GM12878 (cell line): ENCODE results near the gene NAALADL2. TPM values are rescaled to one million over a fixed set of nuclear protein-coding genes. Genes with fewer than 3 reads are reported as not detected.

Source experiments
- ATF7 ChIP-seq: fragments of 450-650 bp; IDR thresholded peaks from 2 replicates; pipeline ENCODE4 v1.6.1; 2016; ENCODE audit warnings: low read depth, mild to moderate bottlenecking
- CEBPZ ChIP-seq: fragments of 150-350 bp; IDR thresholded peaks from 2 replicates; pipeline ENCODE4 v1.6.1; 2016; ENCODE audit warnings: low read depth, low read length
- E4F1 ChIP-seq: fragments of 450-650 bp; IDR thresholded peaks from 2 replicates; pipeline ENCODE4 v1.6.1; 2018; ENCODE audit warnings: borderline replicate concordance, mild to moderate bottlenecking; ENCODE audit not compliant: partially characterized antibody
- EP300 ChIP-seq, 2 experiments: fragments of 150-350 bp in 1 of 2; IDR thresholded peaks; 2 replicates each; pipeline ENCODE4 v1.6.1; 2011 to 2012; ENCODE audit warnings: low read depth in 2 of 2, low read length in 2 of 2, borderline replicate concordance in 1 of 2, improper control_type of control experiment in 1 of 2, inconsistent platforms in 1 of 2; ENCODE audit not compliant: control insufficient read depth in 1 of 2
- HCFC1 ChIP-seq: fragments of 150-350 bp; IDR thresholded peaks from 2 replicates; pipeline ENCODE4 v1.6.1; 2014; ENCODE audit warnings: low read length
- HDGF ChIP-seq: fragments of 450-650 bp; IDR thresholded peaks from 2 replicates; pipeline ENCODE4 v1.6.1; 2016; ENCODE audit warnings: antibody characterized with exemption
- IKZF2 ChIP-seq, 2 experiments: fragments of 450-650 bp; IDR thresholded peaks; 2 replicates each; pipeline ENCODE4 v1.6.1; 2017; ENCODE audit warnings: mild to moderate bottlenecking in 2 of 2, moderate library complexity in 2 of 2
- MAX ChIP-seq: IDR thresholded peaks from 2 replicates; pipeline ENCODE4 v1.6.1; 2012; ENCODE audit warnings: low read depth, low read length, improper control_type of control experiment
- NFYB ChIP-seq: IDR thresholded peaks from 2 replicates; pipeline ENCODE4 v1.6.1; 2011; ENCODE audit warnings: low read depth, mild to moderate bottlenecking, low read length, improper control_type of control experiment, moderate library complexity; ENCODE audit not compliant: insufficient read depth
- RB1 ChIP-seq: fragments of 450-650 bp; formaldehyde crosslinking; IDR thresholded peaks from 2 replicates; pipeline ENCODE4 v1.6.1; 2017; ENCODE audit warnings: mild to moderate bottlenecking, borderline replicate concordance
- RELB ChIP-seq: fragments of 450-650 bp; IDR thresholded peaks from 2 replicates; pipeline ENCODE4 v1.6.1; 2017; ENCODE audit warnings: low read depth, mild to moderate bottlenecking, moderate library complexity
- SMAD1 ChIP-seq: fragments of 450-650 bp; IDR thresholded peaks from 2 replicates; pipeline ENCODE4 v1.6.1; 2018; ENCODE audit warnings: mild to moderate bottlenecking, low read depth; ENCODE audit not compliant: partially characterized antibody
- SP1 ChIP-seq: IDR thresholded peaks from one replicate; pipeline ENCODE4 v1.6.1; 2011; ENCODE audit warnings: low read depth, low read length
- SPI1 ChIP-seq: IDR thresholded peaks from 2 replicates; pipeline ENCODE4 v1.6.1; 2011; ENCODE audit warnings: low read depth, mild to moderate bottlenecking, low read length, moderate library complexity, borderline replicate concordance; ENCODE audit not compliant: insufficient read depth
- TAF1 ChIP-seq: IDR thresholded peaks from 2 replicates; pipeline ENCODE4 v1.6.1; 2011; ENCODE audit warnings: mild to moderate bottlenecking, low read depth, low read length, borderline replicate concordance
- TARDBP ChIP-seq: IDR thresholded peaks from 2 replicates; pipeline ENCODE4 v1.6.1; 2016; ENCODE audit warnings: borderline replicate concordance
- USF1 ChIP-seq: IDR thresholded peaks from 2 replicates; pipeline ENCODE4 v1.6.1; 2011; ENCODE audit warnings: borderline replicate concordance, low read depth, mild to moderate bottlenecking, moderate library complexity, mixed read lengths, low read length; ENCODE audit not compliant: insufficient read depth; ENCODE audit errors: extremely low read length
- polyA plus RNA-seq, 11 experiments: library from polyadenylated mRNA; depleted of rRNA in 4 of 11; unstranded in 6 of 11; stranded (reverse) in 5 of 11; fragments of >200 nt; fragmentation: Nextera tagmentation in 4 of 11; fragmentation: Illumina TruSeq in 1 of 11; extraction: Ambion mirVana in 4 of 11; extraction: Trizol in 1 of 11; gene quantifications; 1 replicate in 1 of 11; 2 replicates in 10 of 11; pipeline versions ENCODE4 v1.2.1 to v1.2.3, GENCODE V29; 2011 to 2016; ENCODE audit warnings: inconsistent platforms in 2 of 11, missing spikeins in 2 of 11, low read depth in 1 of 11
- total RNA-seq, 4 experiments: library from RNA; depleted of rRNA in 3 of 4; stranded (reverse); fragments of >200 nt in 3 of 4; fragmentation: Illumina TruSeq in 1 of 4; extraction: Trizol in 1 of 4; gene quantifications; 2 replicates each; pipeline versions ENCODE4 v1.2.1 to v1.2.3, GENCODE V29; 2013 to 2021

NAALADL2 gene
- total and polyA plus RNA-seq, 10 of the 15 experiments (the other 5 are each of a cell fraction or from before 2014, with no cell fraction given), result 0.06 to 10.8 (median 0.46) TPM

- TF ChIP-seq CEBPZ, result no peak
- peak; percentile 72 for TF ChIP-seq ATF7
- TF ChIP-seq HDGF, result no peak
- no peak for TF ChIP-seq E4F1
- peak; percentile 26 to 46; a peak in 2 of 4 replicates for TF ChIP-seq IKZF2 (IDR thresholded peaks at IDR 0.05)
- peak; percentile 33; the same call in 1 of the 2 replicates for TF ChIP-seq RELB
- peak; percentile 66 for TF ChIP-seq SMAD1
- TF ChIP-seq RB1, result peak; percentile 40; the same call in 1 of the 2 replicates
- no peak for TF ChIP-seq MAX
- TF ChIP-seq USF1, result no peak
- TF ChIP-seq TAF1, result no peak
- TF ChIP-seq NFYB, result no peak
- TF ChIP-seq EP300 (IDR thresholded peaks at IDR 0.05; ENCODE audit: borderline replicate concordance in 1 of 2, control insufficient read depth in 1 of 2, low read depth in 2 of 2, low read length in 2 of 2), result peak; percentile 41 to 79; a peak in 3 of 4 replicates
- no peak for TF ChIP-seq SP1
- TF ChIP-seq TARDBP, result no peak
- no peak for TF ChIP-seq HCFC1
- no peak; the same call in 1 of the 2 replicates for TF ChIP-seq SPI1
These were observed 497.8 kb downstream of the NAALADL2 start (continued) for GRCh38 chr3:175356899-175357324.
